ENCODE results near the gene EPDR1.

The EPDR1 gene

GRCh38 chr7:37982423-37982822, 62.0 kb downstream of the EPDR1 start:
- DNase-seq: peak; percentile 10 to 52

DNA sequence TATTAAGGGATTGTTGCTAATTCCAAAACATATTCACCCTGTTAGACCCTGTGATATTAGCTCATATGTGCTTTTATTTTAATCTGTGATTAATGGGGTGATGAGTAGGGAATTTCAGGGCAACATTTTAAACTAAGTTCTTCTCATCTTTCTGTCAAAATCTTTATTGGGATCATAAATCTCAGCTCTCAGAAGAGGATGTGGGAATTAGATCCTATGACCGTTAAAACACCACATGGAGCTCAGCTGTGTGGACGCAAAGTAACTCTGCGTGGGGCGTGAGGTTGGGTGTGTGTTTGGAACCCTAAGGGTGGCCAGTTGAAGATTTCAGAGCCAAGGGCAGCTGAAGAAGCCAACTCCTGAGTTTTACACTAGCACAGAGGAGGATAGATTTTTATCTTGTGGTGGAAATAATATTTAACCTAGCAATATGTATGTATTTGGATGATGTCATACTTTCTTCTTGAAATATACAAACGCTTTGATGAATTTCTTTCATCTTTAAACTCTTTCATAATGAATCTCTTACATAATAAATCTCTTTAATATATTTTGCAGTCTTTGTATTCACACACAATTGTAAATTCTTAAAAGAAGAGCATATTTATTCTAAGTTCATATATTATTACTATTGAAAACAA, 64.4 kb downstream of the EPDR1 start:
- no peak for DNase-seq

DNA sequence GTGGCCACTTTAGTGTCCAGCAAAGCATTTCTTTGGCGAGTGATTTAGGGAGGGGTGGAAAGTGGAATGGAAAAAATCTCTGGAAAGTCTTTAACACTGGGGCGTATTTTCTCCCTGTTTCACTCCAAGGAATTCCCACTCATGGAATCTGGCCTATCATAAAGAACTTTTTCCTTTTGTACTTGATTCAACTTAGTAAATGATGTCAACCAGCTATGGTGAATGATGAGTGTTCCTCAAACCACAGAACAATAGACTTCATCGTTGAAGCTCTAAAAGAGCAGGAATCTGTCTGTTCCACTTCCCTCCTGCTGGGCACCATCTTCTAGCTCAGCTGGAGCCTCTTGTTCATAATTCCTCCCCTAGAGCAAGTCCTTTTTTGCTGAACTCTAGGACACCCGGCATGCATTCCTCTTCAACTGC, 66.5 kb downstream of the EPDR1 start:
- DNase-seq: no peak

DNA sequence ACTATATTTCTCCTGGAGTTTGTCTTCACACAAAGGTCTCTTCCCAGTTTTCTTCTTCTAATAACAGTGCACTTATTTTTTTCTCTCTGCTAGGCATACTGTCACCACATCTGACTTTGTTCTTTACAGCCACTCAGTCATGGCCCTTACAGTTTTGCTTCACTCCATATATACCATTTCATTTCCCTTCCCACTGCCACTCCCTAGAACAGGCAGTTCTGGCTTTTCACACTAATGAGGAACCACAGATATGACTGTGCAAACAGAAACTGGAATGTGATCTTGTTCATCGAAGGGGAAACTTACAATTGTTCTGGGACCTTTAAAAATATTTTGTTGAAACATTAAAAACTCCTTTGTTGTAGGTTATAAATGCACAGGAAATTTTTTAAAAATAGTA, 67.3 kb downstream of the EPDR1 start:
- DNase-seq: peak; percentile 74 to 85

GRCh38 chr7:37988721-37989650, 68.5 kb downstream of the EPDR1 start:
- peak in 1 of 2 donors; percentile 5 for DNase-seq

- no peak for DNase-seq
Measured at GRCh38 chr7:37990337-37990736, 69.9 kb downstream of the EPDR1 start.

DNA sequence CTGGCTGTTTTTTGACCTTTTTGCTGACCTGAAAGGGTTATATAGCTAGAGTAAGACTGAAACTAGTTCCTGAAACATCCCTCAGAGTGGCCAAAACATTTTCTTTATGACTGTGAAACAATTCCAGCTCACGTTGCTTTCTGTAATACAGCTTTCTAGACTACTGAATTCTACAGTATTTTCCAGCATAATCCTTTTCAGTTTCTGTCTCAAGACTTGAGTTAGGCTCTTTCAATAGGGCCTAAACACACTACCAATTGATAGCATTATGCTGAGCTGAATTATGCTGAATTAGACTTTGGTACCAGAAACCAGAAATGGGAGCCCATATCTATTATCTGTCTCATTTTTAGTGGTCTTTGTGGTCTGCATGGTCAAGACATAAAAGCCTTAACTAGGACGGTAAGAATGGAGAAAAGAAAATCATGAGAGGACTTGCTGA, 72.6 kb downstream of the EPDR1 start:
- DNase-seq: no peak

GRCh38 chr7:37999673-38000072, 79.2 kb downstream of the EPDR1 start:
- no peak for DNase-seq

DNA sequence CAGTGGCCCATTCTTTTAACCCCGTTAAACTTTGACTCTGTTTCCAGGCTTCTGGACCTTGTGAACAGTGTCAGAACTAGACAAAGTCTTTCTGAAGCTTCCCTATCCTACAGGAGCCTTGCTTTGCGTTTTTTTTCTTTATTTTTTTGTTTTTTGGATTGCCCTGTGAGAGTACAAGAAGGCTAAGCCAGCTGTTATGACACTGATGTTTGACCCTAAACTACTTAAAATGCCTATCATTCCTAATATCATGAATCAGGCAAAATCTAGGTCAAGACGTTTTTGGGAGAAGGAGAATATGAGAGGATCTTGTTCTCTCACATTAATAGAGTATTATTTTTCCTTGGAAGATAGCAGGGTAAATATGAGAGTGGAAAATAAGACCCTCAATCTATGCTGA, 79.8 kb downstream of the EPDR1 start:
- DNase-seq: no peak

Data from inflammatory macrophage (primary cell).